Measurements from ENCODE around the gene ZP3.
"Not testable (repeated sequence)": the region's sequence is repeated elsewhere in the genome, so short reads cannot be mapped to it uniquely, and the experiment has no call there.

The ZP3 gene

DNA sequence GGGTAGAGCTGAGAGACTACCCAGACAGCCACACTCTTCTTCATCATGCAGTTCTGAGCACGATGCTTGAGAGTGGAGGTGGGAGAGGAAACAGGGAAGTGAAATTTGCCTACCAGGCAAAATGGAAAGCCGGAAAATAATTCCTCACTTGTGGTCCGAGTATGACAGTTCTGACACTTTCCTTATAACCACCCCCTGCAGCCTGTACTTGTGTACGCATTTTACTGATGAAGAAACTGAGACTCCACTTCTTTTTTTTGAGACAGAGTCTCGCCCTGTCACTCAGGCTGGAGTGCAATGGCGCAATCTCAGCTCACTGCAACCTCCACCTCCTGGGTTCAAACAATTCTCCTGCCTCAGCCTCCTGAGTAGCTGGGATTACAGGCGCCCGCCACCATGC lies 21.7 kb upstream of the ZP3 start:
- H3K27ac ChIP-seq, H3K4me3 ChIP-seq: not testable (repeated sequence)

DNA sequence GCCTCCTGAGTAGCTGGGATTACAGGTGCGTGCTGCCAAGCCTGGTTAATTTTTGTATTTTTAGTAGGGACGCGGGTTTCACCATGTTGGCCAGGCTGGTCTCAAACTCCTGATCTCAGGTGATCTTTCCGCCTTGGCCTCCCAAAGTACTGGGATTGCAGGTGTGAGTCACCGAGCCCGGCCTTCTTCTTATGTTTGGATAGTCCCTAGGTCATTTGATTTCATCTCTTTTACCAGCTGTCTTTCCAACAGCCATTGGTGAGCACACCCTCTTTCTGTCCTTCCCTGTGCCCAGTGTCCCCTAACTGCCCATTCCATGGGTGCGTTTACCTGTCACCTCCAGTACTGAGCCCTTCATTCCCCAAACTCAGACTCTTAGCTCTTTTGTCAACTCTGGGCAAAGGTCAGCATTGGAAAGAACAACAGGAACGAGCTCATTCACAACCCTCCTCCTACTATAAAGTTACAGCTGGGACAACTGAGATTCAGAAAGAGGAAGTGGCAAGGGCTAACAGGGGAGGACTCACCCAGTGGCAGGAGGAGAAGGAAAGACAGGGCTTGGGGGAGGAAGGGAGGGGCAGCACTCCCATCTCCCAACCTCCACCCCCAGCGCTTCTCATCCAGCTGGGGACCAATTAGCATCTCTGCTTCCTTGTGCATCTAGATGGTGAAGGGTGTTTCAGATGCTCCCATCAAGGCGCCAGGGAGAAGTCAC lies 20.8 kb upstream of the ZP3 start:
- Histone ChIP-seq H3K27ac (no peak overlapping the region), H3K4me3 (no peak overlapping the region)

GRCh38 chr7:76405738-76406137 lies 19.0 kb upstream of the ZP3 start:
- no peak overlapping the region for H3K4me3 ChIP-seq

DNA sequence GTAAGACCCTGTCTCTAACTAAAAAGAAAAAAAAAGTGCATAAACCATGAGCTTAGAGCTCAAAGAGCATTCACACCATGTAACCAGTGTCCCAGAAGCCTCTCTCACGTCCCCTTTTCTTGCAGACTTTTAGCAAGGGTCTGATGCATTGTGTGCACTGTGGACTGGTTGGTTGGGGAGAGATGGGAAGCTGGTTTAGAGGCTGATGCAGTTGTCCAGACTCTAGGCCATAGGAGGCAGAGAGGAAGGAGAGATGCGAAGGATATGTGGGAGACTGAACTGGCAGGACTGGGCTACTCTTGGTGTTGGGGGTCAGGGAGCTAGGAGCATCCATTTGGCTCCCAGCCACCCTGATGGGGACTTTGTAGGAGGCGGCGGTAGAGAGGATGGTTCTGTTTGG lies 17.0 kb upstream of the ZP3 start:
- H3K27ac ChIP-seq, result no peak overlapping the region
- no peak overlapping the region for H3K4me3 ChIP-seq

More at GRCh38 chr7:76405738-76406137, 19.0 kb upstream of the ZP3 start:
- H3K27ac ChIP-seq, result no peak overlapping the region

DNA sequence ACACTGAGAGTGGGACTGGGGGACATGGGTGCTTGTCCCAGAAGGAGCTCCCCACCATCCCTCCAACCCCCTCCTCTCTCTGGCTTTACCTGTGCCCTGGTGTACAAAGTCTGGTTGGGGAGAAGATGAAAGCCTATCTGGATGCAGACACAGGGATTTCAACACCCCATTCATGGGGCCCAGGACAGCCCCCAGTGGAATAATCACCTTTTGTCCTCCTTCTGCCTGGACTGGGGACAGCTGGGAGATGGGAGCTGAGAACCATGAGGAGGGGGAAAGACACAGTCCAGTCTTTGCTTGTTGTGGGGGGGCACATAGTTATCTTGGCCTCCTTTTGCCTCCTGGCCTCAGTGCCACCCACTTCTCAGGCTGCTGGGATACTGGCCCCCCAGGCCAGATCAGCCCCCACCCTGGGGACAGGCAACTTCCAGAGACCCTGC lies 16.6 kb upstream of the ZP3 start:
- no peak overlapping the region for H3K27ac ChIP-seq

DNA sequence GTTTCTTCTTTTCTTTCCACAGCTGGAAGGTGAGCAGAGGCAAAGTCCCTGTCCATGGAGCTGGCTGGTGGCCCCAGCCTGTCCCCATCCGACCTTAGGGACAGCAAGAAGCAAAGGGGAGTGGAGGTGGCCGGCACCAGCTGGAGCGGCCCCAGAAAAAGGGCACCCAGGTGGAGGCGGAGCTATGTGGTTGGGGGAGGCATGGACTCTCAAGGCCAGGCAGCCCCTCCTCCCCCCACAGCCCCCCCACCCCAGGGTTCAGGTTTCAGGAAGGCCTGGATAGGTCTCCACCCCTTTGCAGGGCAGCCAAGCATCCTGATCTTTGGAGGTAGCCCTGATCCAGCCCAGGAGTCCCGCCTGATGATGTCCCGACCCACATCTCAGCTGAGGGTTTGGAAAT lies 15.2 kb upstream of the ZP3 start, which contains the start of gene SSC4D:
SSC4D (minus strand) TSS at position 161 of the 400 bp plus-strand sequence. CDS start 5,258 bp downstream, outside the sequence.
- no peak within 1 kb of the TSS for H3K4me3 ChIP-seq
- no peak within 1 kb of the TSS for H3K27ac ChIP-seq

More for the DNA sequence above, 16.6 kb upstream of the ZP3 start:
- H3K4me3 ChIP-seq, result no peak overlapping the region

DNA sequence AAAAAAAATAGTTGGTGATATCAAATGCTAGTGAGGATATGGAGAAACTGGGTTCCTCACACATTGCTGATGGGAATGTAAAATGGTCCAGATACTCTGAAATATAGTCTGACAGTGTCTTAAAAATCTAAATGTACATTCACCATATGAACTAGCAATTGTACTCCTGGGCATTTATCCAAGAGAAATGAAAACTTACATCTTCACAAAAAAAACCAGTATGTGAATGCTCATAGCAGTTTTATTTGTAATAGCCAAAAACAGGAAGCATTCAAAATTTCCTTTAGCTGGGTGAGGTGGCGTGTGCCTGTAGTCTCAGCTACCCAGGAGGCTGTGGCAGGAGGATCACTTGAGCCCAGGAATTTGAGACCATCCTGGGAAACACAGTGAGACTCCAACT lies 13.1 kb upstream of the ZP3 start:
- no peak overlapping the region for H3K4me3 ChIP-seq

DNA sequence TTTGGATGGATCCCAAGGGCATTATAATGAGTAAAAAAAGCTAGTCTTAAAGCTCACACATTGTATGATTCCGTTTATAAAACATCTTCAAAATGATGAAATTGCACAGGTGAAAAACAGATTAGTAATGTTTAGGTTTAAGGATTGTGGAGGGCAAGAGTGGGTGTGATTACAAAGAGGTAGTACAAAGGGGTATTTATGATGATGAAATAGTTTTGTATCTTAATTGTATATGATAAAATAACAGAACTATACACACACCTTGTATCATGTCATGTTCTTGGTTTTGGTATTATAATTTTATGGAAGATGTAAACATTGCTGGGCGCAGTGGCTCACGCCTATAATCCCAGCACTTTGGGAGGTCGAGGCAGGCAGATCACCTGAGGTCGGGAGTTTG lies 12.5 kb upstream of the ZP3 start:
- Histone ChIP-seq H3K27ac (no peak overlapping the region), H3K4me3 (no peak overlapping the region)

More for the DNA sequence above, 13.1 kb upstream of the ZP3 start:
- no peak overlapping the region for H3K27ac ChIP-seq

- H3K4me3 ChIP-seq, H3K27ac ChIP-seq: not testable (repeated sequence)
Measured at GRCh38 chr7:76417654-76418310, 7.0 kb upstream of the ZP3 start.

DNA sequence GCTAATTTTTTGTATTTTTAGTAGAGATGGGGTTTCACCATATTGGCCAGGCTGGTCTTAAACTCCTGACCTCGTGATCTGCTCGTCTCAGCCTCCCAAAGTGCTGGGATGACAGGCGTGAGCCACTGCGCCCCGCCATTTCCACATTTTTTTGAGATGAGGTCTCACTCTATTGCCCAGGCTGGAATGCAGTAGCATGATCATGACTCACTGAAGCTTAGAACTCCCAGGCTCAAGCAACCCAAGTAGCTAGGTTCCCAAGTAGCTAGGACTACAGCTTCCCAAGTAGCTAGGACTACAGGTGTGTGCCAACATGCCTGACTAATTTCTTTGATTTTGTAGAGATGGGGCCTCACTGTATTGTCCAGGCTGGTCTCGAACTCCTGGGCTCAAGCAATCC lies 3.7 kb upstream of the ZP3 start:
- H3K27ac ChIP-seq, result peak overlapping the region in 3 of 21 experiments; percentile 37 to 62 (median 58)
- not testable (repeated sequence) for H3K4me3 ChIP-seq

- no peak overlapping the region for H3K4me3 ChIP-seq
- peak overlapping the region in 14 of 21 experiments; percentile 3 to 70 (median 50) for H3K27ac ChIP-seq
Measured at GRCh38 chr7:76423666-76424412, 911 bp upstream of the ZP3 start.

DNA sequence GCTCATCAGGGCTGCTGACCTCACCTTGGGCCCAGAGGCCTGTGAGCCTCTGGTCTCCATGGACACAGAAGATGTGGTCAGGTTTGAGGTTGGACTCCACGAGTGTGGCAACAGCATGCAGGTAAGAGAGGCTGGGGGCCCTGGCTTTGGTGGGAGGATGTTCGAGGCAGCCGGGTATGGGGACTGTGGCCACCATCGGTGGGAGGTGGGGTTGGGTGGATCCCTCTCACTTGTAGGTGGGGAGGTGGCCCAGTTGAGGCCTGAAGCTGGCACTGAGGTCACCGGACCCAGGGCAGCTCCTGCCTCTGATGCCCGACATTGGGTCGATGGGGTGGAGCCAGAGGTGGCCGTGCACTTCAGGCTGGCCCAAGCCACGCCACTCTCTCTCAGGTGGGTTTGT lies 406 bp downstream of the ZP3 start:
- peak overlapping the region in 1 of 21 experiments; percentile 35 for H3K27ac ChIP-seq
- H3K4me3 ChIP-seq, result no peak overlapping the region

DNA sequence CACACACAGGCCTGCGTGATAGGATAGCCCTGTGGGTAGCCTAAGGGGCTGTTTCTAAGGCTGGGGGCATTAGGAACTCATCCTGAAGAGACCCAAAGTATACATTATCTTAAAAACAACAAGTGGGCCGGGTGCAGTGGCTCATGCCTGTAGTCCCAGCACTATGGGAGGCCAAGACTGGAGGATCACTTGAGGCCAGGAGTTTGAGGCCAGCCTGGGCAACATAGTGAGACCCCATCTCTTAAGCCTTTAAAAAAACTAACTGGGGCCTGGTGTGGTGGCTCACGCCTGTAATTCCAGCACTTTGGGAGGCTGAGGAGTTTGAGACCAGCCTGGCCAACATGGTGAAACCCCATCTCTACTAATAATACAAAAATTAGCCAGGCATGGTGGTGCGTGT lies 808 bp downstream of the ZP3 start:
- not testable (repeated sequence) for H3K4me3 ChIP-seq, H3K27ac ChIP-seq

GRCh38 chr7:76426246-76426645 lies 1.5 kb downstream of the ZP3 start:
- H3K4me3 ChIP-seq, result no peak overlapping the region
- H3K27ac ChIP-seq, result no peak overlapping the region

GRCh38 chr7:76427635-76428034 lies 2.9 kb downstream of the ZP3 start:
- no peak overlapping the region for H3K4me3 ChIP-seq
- H3K27ac ChIP-seq, result no peak overlapping the region

GRCh38 chr7:76428149-76428823 lies 3.5 kb downstream of the ZP3 start:
- Histone ChIP-seq H3K4me3 (no peak overlapping the region), H3K27ac (no peak overlapping the region)

- no peak overlapping the region for H3K27ac ChIP-seq
- H3K4me3 ChIP-seq, result no peak overlapping the region
Measured at GRCh38 chr7:76428868-76429805, 4.4 kb downstream of the ZP3 start.

DNA sequence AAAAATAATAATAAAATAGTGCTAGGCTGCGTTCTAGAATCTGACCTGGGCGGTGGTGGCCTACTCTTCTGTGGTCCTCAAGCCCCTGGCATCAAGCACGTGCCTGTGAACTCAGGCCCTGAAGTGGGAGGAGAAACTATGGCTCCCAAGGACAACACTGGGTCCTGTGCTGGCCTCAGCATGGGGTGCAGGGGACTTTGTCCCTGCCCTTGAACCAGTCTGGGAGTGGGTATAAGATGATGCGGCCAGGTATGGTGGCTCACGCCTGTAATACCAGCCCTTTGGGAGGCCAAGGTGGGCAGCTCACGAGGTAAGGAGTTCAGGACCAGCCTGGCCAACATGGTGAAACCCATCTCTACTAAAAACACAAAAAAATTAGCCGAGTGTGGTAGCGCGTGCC lies 5.5 kb downstream of the ZP3 start:
- H3K4me3 ChIP-seq, result no peak overlapping the region
- no peak overlapping the region for H3K27ac ChIP-seq

GRCh38 chr7:76430836-76431235 lies 6.1 kb downstream of the ZP3 start:
- Histone ChIP-seq H3K27ac (no peak overlapping the region), H3K4me3 (no peak overlapping the region)

Data from skin epidermis (tissue), 12 donors.